GM18951 (cell line): ENCODE measurements around the gene TP63.

ENCODE experiments used
- POLR2A ChIP-seq: IDR thresholded peaks from 4 replicates; pipeline ENCODE4 v1.6.1; 2011; ENCODE audit warnings: mild to moderate bottlenecking; ENCODE audit not compliant: insufficient read length, insufficient read depth; ENCODE audit errors: extremely low read depth
- in situ Hi-C: fragments of 300-500 bp; cut with MboI; formaldehyde crosslinking; loops from one replicate; pipeline ENCODE4 v1.12.0; 2022; ENCODE audit warnings: low sequenced_read_pairs, mixed read lengths, inconsistent platforms; ENCODE audit not compliant: unreplicated experiment

The TP63 gene

GRCh38 chr3:189708375-189708774 is 77.2 kb downstream of the TP63 start:
- TF ChIP-seq POLR2A: no peak
- in situ Hi-C loops: no loop called here

- TF ChIP-seq POLR2A: no peak
- in situ Hi-C loops: no loop called here
These were observed 79.6 kb downstream of the TP63 start for GRCh38 chr3:189710620-189711402.

- no peak for TF ChIP-seq POLR2A
- in situ Hi-C loops: no loop called here
These were observed 81.8 kb downstream of the TP63 start for GRCh38 chr3:189712906-189713483.

GRCh38 chr3:189714991-189715961 is 84.1 kb downstream of the TP63 start:
- in situ Hi-C loops: no loop called here
- TF ChIP-seq POLR2A: no peak

GRCh38 chr3:189718215-189718614 is 87.0 kb downstream of the TP63 start:
- TF ChIP-seq POLR2A: no peak
- in situ Hi-C loops: no loop called here

DNA sequence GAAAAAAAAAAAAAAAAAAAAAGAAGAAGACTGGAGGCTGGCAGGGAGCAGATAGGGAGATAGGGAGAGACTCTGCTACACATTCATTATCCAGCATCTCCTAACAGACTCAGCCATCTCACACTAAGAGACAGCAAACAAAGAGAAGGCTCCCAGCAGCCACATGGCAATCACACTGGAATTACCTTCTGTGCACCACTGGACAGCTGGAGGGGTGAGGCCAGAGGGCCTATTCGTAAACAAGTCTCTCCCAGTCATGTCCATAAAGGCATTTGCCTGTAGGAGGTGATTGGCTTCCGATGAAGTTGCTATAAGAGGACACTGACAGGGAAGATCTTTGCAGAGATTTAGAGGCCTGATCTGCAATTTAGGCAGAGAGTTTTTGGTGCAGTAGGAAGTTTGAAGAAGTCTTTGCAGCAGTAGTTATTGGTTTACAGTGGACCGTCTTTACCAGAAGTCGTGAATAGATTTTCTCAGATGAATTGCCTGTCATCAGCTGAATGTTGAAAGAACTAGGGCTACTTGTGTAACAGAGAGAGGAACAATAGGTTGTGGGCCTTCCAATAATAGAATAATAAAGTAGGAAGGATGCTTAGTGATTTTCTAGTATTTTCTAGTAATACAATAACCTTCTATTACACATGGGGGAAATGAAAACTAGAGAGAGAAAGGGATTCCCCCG is 89.7 kb downstream of the TP63 start:
- in situ Hi-C loops: no loop called here

GRCh38 chr3:189721873-189722665 is 90.9 kb downstream of the TP63 start:
- TF ChIP-seq POLR2A: no peak

More for the DNA sequence above, 89.7 kb downstream of the TP63 start:
- no peak for TF ChIP-seq POLR2A

DNA sequence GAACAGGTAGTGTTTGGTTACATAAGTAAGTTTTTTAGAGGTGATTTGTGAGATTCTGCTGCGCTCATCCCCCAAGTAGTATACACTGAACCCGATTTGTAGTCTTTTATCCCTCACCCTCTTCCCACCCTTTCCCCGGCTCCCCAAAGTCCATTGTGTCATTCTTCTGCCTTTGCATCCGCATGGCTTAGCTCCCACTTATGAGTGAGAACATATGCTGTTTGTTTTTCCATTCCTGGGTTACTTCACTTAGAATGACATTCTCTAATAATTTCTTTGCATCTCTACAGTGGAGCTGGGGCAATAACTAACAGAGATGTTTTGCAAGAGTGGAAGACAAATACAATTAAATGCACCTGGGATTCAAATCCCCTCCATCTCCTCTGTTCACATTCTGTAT is 93.2 kb downstream of the TP63 start:
- no peak for TF ChIP-seq POLR2A
- in situ Hi-C loops: no loop called here

More at GRCh38 chr3:189721873-189722665, 90.9 kb downstream of the TP63 start:
- in situ Hi-C loops: no loop called here

GRCh38 chr3:189726277-189726676 is 95.1 kb downstream of the TP63 start:
- in situ Hi-C loops: no loop called here
- TF ChIP-seq POLR2A: no peak

GRCh38 chr3:189727158-189727557 is 96.0 kb downstream of the TP63 start:
- in situ Hi-C loops: no loop called here
- TF ChIP-seq POLR2A: no peak

DNA sequence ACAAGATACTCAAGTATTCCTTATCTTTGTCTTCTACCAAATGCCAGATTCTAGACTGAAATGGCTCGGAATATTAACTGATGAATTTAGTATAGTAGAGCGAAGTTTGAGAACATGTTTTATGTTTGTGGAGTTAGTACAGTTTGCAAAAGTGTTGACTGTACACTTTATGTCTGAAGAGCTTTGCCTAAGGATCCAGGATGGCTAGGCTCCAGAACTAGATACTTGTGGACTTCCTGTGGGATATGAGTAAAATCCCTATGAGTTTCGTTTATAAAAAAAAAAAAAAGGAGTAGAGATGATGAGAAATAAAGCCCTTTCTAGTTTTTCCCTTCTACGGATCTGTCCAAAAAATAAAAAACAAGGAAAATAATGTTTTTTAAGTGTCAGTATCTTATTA is 96.7 kb downstream of the TP63 start:
- TF ChIP-seq POLR2A: no peak
- in situ Hi-C loops: no loop called here

DNA sequence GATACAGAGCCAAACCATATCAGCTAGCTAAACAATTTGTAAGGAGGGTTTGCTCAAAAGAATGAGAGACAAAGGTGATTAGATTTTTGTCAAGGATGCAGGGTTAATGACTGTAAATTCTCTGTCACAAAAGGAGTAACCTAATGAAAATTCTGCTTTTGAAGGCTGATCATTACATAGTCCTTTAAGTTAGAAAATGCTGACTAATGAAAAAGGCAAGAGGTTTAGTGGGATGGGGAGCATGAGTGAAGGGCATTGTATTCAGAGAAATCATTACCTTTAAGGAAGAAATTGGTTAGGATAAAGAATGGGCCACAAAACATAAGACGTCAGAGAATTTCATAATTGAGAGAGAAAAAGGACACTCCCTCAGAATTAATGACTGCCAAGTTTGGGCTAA is 97.7 kb downstream of the TP63 start:
- no peak for TF ChIP-seq POLR2A
- in situ Hi-C loops: no loop called here
